ENCODE results near the gene AJM1.

- TF ChIP-seq CTCF (IDR thresholded peaks at IDR 0.05): no peak
- TF ChIP-seq POLR2A (IDR thresholded peaks at IDR 0.05): no peak
- no peak for TF ChIP-seq POLR2AphosphoS5 (IDR thresholded peaks at IDR 0.05)
Measured at GRCh38 chr9:136815422-136815782, 26.9 kb upstream of the AJM1 start.

Measured in suprapubic skin (tissue), 4 donors.